Activated CD8-positive, alpha-beta T cell treated with anti-CD3 and anti-CD28 coated beads, Interleukin-2, amount 10 ng/mL, durations not matched to agents 7 days and 5 days (primary cell): ENCODE results near the gene RPRD1B. TPM values are rescaled to one million over a fixed set of nuclear protein-coding genes. Genes with fewer than 3 reads are reported as not detected.

Experiments used
- ATAC-seq: fragments of 150-1000 bp; cut with Tn5 transposase; one replicate; pipeline ENCODE4 v1.10.0; 2021; ENCODE audit warnings: moderate library complexity
- CTCF ChIA-PET: fragments of 350-600 bp; sonication (Branson Sonifier 250); formaldehyde crosslinking; loops from one replicate; lab custom pipeline; 2021; ENCODE audit warnings: antibody characterized with exemption; lab: Charles Lee
- POLR2A ChIA-PET: fragments of 350-600 bp; sonication (Branson Sonifier 250); formaldehyde crosslinking; loops from one replicate; lab custom pipeline; 2021; ENCODE audit warnings: antibody characterized with exemption; lab: Charles Lee
- DNase-seq: peaks from one replicate; pipeline ENCODE4 v3.0.0-alpha.2; 2020
- H3K27ac Mint-ChIP-seq: one replicate; pipeline ENCODE4 v1.8.0; 2021; ENCODE audit warnings: mild to moderate bottlenecking, mixed read lengths
- H3K27me3 Mint-ChIP-seq: one replicate; pipeline ENCODE4 v1.8.0; 2021; ENCODE audit warnings: low read depth, mixed read lengths
- H3K36me3 Mint-ChIP-seq: one replicate; pipeline ENCODE4 v1.8.0; 2021; ENCODE audit warnings: low read depth, mixed read lengths
- H3K4me1 Mint-ChIP-seq: one replicate; pipeline ENCODE4 v1.8.0; 2021; ENCODE audit warnings: low read depth, mixed read lengths
- H3K4me3 Mint-ChIP-seq: one replicate; pipeline ENCODE4 v1.8.0; 2021; ENCODE audit warnings: mild to moderate bottlenecking, mixed read lengths
- H3K9me3 Mint-ChIP-seq: one replicate; pipeline ENCODE4 v1.8.0; 2022; ENCODE audit warnings: mixed read lengths; ENCODE audit not compliant: insufficient read depth
- total RNA-seq, 2 experiments: library from RNA; stranded (reverse); gene quantifications; one replicate each; pipeline ENCODE4 v1.2.3, GENCODE V29; 2021

RPRD1B gene
- total RNA-seq, 2 experiments from 2014 or later, result 32.4 to 34.3 TPM

DNA sequence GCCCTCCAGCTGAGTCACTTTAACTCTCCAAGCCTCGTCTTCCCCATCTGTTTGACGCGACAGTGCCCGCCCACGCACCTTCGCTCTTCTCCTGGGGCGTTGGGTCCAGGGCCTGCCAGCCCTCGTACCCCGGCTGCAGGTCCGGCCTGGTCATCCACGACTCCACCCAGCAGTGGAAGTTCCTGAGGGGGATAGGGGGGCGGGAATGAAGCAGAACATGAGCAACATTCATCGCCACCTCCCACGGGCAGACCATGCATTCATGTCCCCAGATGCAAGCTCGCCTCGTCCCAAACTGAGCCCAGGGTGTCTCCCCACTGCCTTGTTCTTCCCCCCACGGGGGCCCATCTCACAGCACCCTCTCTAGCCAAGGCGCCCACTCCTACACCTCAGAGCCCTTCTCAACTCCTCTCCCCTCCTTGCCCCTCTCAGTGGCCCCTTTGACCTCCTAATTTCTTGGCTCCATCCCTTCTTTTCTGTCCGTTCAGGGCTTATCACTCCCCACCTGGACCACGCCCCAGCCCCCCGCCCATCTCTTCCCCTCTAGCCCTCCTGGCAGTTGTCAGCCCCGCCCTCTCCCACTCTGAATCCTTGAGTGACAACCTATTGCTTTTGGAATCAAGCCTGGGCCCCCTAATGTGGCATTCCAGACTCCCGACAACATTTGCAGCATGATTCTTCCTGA lies 107.8 kb downstream of the RPRD1B start:
- POLR2A ChIA-PET, result no interaction called here
- Mint-ChIP-seq H3K27me3 (no peaks in the 10 kb centered on the region), H3K36me3 (no peaks in the 10 kb centered on the region), H3K27ac (no peak overlapping the region), H3K4me3 (no peak overlapping the region), H3K9me3 (no peaks in the 10 kb centered on the region), H3K4me1 (peaks cover 3% of the 10 kb centered on the region)
- CTCF ChIA-PET, result no interaction called here
- no peak for DNase-seq
- ATAC-seq, result no peak

Other genes with a start within 250 kb of the RPRD1B start
- gene VSTM2L, start 130.6 kb upstream of the RPRD1B start, total RNA-seq, result under 1 TPM in 1 of 2 experiments, not detected in 1; 0.21 TPM
- 10 to 100 TPM; 29.3 to 32.2 TPM for gene TTI1, start 290 bp upstream of the RPRD1B start, total RNA-seq
- gene TGM2, start 131.5 kb downstream of the RPRD1B start, total RNA-seq, result under 1 TPM; 0.31 to 0.34 TPM
- not detected for gene KIAA1755, start 227.0 kb downstream of the RPRD1B start, total RNA-seq